ENCODE results near the gene ASPSCR1.

- no peak for TF ChIP-seq CTCF (IDR thresholded peaks at IDR 0.05)
- no peak for TF ChIP-seq POLR2A (IDR thresholded peaks at IDR 0.05)
Measured at GRCh38 chr17:82042649-82043048, 65.2 kb downstream of the ASPSCR1 start.
